ENCODE measurements around the gene CALHM6.
"Not testable (repeated sequence)": the region's sequence is repeated elsewhere in the genome, so short reads cannot be mapped to it uniquely, and the experiment has no call there.

CALHM6 gene

DNA sequence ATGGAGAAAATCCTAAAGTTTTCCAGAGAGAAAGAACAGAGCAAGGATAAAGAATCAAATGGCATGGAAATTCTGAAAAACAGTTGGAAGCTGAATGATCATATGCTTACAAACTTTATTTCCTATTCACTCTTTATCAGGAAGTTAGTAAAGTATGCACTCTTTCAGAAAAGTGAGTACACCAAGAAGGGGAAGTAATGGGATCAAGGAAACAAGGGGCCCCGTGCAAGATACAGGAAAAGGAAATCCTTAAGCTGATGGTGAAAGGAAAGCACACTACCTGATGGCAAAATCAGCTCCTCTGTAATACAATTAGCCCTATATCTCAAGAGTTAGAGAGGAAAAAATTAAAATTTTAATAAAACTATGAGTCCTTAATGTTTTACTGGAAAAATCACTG is 14.0 kb downstream of the CALHM6 start:
- DNase-seq (ENCODE audit: low read depth in 3 of 3, low spot score in 1 of 3) = no peak

DNA sequence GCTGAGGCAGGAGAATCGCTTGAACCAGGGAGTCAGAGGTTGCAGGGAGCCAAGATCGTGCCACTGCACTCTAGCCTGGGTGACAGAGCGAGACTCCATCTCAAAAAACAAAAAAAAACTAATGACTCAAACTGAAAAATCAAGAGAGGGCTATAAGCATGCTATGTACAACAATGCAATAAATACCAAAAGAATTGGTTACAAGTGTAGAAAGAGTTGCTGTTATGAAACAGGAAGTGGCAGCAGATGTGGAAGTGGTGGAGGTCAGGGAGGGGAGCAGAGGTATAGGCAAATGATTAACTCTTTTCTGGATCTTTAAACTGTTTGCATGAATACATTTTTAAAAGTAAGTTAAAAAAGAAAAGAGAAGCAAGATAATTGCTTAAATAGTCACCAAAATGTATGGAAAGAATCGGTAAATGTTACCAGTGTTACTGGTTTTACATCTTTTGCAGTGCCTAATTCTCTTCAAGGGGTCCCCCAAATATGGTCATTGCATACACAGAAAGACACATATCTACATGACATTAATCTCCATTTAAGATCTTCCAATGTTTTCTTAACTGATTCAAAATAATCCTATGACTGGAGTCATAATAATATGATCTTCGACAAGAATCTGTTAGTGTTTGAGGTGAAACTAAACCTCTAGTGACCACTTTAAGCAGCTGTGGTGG is 15.0 kb downstream of the CALHM6 start:
- no peak for DNase-seq (ENCODE audit: low read depth in 3 of 3, low spot score in 1 of 3)

DNA sequence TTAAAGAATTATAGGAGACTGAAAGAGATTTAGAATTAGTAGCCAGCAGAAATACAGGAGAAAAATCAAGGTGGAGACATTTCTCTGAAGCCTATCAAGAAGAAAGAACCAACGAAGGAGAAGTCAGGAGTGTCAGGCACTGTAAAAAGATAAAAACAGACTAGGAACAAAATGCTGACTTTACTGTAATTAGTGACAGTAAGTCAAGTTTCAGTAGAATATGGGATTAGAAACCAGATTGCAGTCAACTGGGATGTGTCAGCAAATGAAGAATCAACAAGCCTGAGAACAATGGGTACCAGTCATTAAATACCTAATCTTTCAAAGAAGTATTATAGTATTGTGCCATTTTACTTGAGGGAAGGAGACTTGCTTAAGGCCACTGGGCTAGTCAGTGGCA is 21.6 kb downstream of the CALHM6 start:
- DNase-seq (ENCODE audit: low read depth in 3 of 3, low spot score in 1 of 3) = no peak

DNA sequence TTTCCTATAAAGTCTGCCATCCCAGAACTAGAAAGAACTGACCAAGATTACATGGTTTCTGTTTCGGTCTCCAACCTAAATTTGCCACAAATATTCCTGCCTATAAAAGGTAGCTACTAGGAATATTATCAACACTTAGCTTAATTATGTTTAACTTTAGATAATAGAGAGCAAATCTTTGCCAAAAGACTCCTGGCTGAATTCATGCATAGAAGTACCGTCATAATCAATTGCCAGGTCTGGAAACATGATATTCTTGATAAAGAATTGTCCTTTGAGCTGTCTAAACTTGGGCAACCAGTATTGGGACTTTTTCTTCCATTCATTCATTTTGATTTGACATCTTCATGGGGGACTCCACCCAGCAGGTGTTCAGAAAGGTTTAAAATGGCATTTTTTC is 22.4 kb downstream of the CALHM6 start:
- DNase-seq (ENCODE audit: low read depth in 3 of 3, low spot score in 1 of 3) = no peak

DNA sequence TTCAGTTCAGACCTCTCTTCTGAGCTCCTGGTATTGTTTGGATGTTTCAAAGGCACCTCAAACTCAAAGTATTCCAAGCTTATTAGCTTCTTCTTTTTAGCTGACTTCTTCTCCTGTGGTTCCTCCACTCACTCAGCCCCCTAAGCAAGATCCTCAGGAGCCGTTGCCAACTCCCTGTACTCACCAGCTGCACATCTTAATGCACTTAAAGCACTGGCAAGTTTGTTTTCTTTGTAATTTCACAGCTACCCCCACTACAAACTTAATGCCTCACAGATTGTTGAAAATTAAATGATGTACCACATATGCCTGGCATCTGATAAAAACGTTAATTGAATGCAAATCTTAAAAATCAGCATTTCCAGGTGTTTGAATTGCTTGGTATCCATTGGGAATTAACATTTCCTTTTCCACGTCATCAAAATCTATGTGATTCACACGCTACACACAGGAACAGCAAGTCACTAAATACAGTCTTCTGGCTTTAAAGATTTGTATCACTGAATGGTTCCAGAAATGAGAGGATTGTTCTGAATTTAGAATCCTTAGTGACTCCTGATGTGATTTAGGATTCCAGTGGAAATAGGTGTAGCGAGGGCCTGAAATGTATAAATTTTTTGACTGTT is 24.5 kb downstream of the CALHM6 start:
- DNase-seq (ENCODE audit: low read depth in 3 of 3, low spot score in 1 of 3) = no peak

DNA sequence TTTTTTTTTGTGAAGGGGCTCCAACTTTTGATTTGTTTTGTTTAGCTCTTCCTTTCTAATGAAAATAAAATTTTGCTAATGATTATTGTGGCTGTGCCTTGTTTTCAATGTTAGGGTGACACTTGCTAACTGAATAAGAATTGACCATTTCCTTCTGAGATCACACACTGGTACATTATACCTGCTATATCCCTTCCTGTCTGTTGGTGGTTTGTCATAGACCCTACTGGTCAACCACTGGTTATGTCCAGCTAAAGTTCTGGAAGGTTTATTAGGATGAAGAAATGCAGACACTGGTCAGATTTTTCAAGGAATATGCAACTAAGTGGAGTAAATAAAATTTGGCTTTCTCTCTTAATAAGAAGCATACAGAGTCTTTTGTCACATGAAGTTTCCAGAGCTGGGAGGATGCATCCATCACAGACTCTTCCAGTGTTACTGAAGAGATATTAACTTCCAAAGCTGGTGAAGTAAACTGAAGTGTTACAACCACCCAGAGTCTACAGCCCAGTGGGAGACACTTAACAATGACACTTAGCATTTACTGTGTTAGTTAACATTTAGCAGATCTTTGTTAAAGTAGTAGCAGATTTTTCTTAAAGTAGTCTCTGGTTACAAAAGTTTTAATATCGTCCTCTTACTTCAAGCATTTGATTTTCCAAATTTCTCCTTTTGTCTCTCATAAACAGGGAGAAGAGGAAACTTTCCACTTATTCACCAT is 30.6 kb downstream of the CALHM6 start:
- no peak for DNase-seq (ENCODE audit: low read depth in 3 of 3, low spot score in 1 of 3)

DNA sequence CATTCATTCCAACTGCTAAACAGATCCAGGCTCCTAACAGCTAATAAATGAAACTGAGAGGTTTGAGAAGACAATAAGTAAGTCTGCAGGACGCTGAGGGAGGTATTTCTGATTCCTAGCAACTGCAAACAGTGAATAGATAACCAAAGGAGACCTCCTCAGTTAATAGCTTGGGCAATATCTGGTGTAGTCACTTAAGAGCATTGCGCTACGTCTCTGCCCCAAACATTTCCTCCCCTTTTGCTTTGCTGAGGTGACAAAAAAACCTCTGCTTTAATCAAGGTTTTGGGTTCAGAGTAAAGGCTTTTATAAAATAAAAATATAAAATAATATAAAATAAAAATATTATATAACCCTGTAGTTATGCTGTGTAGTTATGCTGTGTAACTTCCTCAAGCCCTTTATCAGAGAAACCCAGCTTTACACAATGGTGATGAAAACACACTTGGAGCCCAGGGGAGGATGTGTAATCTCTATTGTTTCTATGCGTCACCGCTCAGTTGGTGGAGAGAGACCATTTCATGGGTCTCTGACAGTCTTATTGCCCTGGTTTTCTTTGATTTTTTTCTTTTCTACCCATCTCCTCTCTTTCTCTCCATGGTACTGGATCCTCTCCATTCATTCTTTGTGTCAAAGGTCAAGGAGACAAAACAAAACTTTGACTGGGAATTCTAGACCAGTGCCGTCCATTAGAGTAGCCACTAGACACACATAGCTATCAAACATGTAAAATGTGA is 31.3 kb downstream of the CALHM6 start:
- no peak for DNase-seq (ENCODE audit: low read depth in 3 of 3, low spot score in 1 of 3)

DNA sequence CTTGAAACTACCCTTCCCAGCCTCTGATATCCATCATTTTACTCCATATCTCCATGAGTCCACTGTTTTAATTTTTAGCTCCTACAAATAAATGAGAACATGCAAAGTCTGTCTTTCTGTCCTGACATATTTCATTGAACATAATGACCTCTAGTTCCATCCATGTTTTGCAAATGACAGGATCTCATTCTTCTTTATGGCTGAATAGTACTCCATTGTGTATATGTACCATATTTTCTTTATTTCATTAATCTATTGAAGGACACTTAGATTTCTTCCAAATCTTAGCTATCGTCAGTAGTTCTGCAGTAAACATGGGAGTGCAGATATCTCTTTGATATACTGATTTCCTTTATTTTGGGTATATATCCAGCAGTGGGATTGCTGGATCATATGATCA is 34.0 kb downstream of the CALHM6 start:
- not testable (repeated sequence) for DNase-seq (ENCODE audit: low read depth in 3 of 3, low spot score in 1 of 3)

DNA sequence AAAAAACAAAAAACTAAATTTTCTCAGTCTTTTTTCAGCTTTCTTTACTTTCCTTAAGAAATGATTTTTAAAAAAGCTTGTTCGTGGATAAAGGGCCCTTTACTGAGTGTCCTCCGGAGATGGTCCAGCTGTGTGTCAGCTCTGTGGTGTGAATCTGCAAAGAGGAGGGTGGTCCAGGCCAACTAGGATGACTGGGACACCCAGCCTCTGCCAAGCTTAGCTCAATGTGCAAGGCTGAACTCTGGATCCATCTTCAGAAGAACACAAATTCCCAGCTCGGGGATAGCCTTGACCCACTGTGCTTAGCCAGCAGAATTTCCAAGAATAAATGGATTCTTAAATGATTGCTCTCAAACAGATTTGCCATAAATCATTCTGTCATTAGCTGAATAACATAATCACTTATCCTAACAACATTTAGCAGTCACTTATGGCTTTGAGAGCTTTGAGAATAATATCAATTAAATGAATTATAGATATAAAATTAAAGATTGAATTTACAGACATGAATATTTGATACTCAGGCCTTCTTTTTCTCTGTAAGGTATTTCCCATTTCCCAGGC is 36.0 kb downstream of the CALHM6 start:
- no peak for DNase-seq (ENCODE audit: low read depth in 3 of 3, low spot score in 1 of 3)

DNA sequence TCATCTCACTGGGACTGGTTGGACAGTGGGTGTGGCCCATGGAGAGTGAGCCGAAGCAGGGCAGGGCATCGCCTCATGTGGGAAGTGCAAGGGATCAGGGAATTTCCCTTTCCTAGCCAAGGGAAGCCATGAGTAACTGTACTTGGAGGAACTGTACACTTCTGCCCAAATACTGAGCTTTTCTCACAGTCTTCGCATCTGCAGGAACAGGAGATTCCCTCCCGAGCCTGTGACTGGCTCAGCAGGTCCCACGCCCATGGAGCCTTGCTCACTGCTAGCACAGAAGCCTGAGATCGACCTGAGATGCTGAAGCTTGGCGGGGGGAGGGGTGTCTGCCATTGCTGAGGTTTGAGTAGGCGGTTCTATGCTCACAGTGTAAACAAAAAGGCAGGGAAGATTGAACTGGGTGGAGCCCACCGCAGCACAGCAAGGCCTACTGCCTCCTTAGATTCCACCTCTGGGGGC is 39.8 kb downstream of the CALHM6 start:
- no peak for DNase-seq (ENCODE audit: low read depth in 3 of 3, low spot score in 1 of 3)

DNA sequence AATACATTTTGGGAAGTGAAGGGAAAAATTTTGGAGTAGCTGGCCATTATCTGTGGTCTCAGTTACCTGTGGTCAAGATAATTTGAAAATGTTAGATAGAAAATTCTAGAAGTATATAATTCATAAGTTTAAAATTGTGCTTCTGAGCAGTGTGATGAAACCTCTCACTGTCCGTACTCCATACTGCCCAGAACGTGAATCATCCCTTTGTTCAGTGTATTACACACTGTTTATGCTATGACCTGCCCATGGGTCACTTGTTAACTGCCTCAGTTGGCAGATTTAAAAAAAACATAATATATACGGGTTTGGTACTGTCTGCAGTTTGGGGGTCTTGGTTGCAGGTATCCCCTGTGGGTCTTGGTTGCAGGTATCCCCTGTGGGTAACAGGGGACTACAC is 46.1 kb downstream of the CALHM6 start:
- DNase-seq (ENCODE audit: low read depth in 3 of 3, low spot score in 1 of 3) = no peak

DNA sequence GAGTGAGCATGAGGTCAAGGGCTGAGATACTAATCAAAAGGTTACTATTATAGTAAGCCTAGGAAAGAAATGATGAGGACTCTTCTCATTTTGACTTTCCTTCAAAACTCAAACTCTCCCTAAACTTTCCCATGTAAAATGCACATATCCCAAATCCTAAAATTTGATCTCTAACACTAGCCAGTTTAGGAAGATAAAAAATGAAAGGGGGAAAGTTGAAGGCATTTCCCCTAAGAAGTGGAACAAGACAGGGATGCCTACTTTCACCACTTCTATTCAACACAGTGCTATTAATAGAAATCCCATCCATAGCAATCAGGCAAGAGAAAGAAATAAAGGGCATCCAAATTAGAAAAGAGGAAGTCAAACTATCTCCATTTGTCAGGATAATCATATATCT is 47.4 kb downstream of the CALHM6 start:
- no peak for DNase-seq (ENCODE audit: low read depth in 3 of 3, low spot score in 1 of 3)

DNA sequence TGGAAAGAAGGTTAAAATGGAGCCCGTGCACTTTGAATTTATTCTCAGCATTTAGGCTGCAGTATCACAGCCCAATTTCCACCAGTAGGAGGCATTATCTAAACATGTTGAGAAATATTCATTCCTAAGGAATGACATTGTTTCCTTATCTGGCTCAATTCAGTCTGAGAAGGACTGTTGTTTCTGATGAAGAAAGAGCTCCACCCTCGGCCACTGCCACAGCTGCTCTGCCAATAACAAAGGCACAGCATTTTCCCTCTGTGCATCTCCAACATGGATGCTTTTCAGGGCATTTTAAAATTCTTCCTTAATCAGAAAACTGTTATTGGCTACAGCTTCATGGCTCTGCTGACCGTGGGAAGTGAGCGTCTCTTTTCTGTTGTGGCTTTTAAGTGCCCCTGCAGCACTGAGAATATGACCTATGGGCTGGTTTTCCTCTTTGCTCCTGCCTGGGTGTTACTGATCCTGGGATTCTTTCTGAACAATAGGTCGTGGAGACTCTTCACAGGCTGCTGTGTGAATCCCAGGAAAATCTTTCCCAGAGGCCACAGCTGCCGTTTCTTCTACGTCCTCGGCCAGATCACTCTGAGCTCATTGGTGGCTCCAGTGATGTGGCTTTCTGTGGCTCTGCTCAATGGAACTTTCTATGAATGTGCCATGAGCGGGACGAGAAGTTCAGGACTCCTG is 50.4 kb downstream of the CALHM6 start, which contains the start of gene CALHM5:
CALHM5 (plus strand) TSS at position 216 of the 687 bp plus-strand sequence; CDS start at position 274, 58 bp downstream.
- DNase-seq (ENCODE audit: low read depth in 3 of 3, low spot score in 1 of 3) = no peak

DNA sequence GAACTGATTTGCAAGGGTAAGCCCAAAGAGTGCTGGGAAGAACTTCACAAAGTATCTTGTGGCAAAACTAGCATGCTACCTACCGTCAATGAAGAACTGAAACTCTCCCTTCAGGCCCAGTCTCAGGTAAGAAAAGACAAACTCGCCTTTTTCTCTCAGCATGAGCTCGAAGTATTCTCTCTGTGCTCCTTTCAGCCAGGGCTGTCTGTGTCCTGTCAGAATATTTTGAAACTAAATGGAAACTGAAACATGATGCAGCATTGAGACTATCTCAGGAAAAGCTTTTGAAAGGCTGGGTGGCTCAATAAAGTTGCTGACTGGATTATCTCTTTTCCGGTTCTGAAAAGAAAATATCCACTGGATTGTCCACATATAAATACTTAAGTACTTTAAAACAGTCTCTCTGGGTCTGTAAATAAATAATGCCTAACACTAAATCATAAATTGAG is 51.0 kb downstream of the CALHM6 start:
- no peak for DNase-seq (ENCODE audit: low read depth in 3 of 3, low spot score in 1 of 3)

DNA sequence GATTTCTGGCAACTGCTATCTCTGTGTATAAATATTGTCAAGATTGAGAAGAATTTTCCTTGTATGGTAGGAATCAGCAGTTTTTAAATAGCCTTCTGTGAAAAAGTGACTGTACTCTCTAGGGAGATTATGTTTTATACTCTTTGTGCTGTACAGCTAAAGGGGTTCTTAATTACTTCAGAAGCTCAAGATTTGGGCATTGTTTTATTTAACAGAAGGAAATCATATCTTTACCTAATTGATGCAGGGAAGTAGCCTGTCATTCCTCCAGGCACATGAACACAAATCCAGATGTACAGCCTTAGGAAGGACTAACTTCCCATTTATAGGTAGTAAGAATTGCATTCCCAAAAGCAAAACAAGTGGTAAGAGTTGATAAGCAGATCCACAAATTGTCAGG is 51.6 kb downstream of the CALHM6 start:
- DNase-seq (ENCODE audit: low read depth in 3 of 3, low spot score in 1 of 3) = no peak

All from stimulated activated CD4-positive, alpha-beta T cell treated with anti-CD3 and anti-CD28 coated beads, TNF-alpha, amount 100 ng/mL, for 1 hour (primary cell).